ENCODE results near the gene TEX35. TPM values are rescaled to one million over a fixed set of nuclear protein-coding genes. Genes with fewer than 3 reads are reported as not detected.
A peak's percentile ranks its signal among the peaks of the same experiment; 100 is the strongest.

TEX35 gene
- total RNA-seq, 8 experiments from 2014 or later = 0.14 to 0.66 (median 0.29) TPM; not detected in 4

DNA sequence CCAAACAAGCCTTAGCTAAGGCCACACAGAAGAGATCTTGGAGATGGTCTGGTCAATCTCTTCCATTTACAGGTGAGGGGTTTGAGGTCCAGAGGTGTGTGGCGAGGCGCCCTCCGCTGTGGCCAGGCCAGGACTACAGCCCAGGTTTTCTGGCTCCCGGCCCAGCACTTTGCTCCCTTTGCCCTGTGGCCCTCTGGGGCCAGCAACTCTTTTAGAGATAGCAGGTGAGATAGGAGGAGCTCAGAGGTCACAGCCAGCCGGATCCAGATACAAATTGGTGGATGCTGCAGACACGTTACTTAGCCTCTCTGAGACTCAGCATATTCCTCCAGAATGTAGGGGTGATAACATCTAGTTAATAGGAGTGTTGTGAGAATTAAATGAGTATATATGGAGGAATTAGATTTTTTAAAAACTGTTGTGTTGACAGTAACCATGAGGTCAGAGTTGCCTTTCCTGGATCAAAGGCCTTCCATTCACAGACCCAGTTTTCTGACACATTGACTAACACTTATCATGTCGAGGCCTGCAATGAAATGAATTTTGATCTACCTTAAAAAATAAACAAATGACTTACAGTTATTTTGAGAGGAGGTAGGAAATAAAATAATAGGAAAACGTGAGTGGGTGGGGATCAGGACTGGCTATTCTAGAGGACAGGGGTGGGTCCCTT lies 16.6 kb downstream of the TEX35 start:
- in situ Hi-C loops (cut with MboI; ENCODE audit: low pct_unique_long_range_greater_than_20kb in 2 of 9, low sequenced_read_pairs in 9 of 9, unreplicated experiment in 9 of 9) = loop anchor here (10.0 to 25.0 kb wide), 7 partner anchors 217 to 858 kb away; partner anchors contain the start of gene AXDND1 (in 5 of the 9)
- WGBS, 10 experiments = 55 to 93% (median 77%) methylated on average over 1 to 8 of the region's 8 CpGs; no CpG with 5 or more reads in 2 of the 10 experiments
- Histone ChIP-seq H3K4me3 (no peak overlapping the region), H3K4me1 (replicated peaks in 1 of 2) (peaks cover 0 to 10% of the 10 kb centered on the region in 2 donors), H3K27ac (no peak overlapping the region)
- ATAC-seq (replicated peaks in 6 of 8) = no peak

DNA sequence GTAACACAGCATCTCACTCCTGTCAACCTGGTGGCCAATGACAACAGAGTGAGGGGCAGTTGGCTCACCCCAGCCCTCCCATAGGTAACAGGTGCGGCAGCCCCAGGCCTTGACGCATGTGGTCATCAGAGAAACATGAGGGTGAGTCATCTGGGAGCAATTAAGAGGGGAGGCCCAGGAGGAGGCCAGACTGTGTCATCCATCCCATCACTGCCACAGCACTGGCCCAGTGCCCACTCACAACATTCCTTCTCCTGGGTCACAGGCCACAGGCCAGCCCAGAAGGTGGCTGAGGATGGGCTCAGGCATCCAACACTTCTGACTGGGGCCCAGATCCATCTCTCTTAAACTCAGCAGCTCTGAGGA lies 17.1 kb downstream of the TEX35 start:
- H3K4me1 ChIP-seq (replicated peaks in 1 of 2) = peaks cover 0 to 10% of the 10 kb centered on the region in 2 donors
- 6 to 92% methylated on average over 2 of the region's 2 CpGs; no CpG with 5 or more reads in 8 of the 10 experiments for WGBS, 10 experiments
- no peak overlapping the region for H3K27ac ChIP-seq
- in situ Hi-C loops (cut with MboI; ENCODE audit: low pct_unique_long_range_greater_than_20kb in 2 of 9, low sequenced_read_pairs in 9 of 9, unreplicated experiment in 9 of 9) = loop anchor here (10.0 to 25.0 kb wide), 7 partner anchors 218 to 857 kb away; partner anchors contain the start of gene AXDND1 (in 5 of the 9)
- peak in 7 of 8 experiments; percentile 53 to 89 (median 70) for ATAC-seq (replicated peaks in 6 of 8)
- H3K4me3 ChIP-seq = no peak overlapping the region

DNA sequence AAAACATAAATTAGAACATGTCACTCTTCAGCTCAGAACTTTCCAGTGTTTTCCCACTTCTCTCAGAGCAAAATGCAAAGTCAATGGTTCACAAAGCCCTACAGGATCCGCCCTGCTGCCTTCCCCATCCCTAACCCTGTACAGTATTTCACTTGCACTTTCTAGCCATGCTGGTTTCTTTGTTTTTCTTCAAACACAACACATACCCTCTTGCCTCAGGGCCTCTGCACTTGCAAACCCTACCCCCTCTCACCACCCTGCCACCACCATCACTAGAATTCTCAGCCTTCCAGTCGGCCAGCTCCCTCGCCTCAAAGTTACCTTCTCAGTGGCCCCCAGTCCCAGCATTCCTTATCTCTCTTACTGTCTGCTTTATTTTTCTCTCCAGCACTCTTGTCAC lies 17.6 kb downstream of the TEX35 start:
- Histone ChIP-seq H3K4me3 (no peak overlapping the region), H3K27ac (no peak overlapping the region), H3K4me1 (replicated peaks in 1 of 2) (peaks cover 0 to 7% of the 10 kb centered on the region in 2 donors)
- 70 to 100% (median 100%) methylated on average over 1 to 3 of the region's 3 CpGs; no CpG with 5 or more reads in 1 of the 10 experiments for WGBS, 10 experiments
- ATAC-seq (replicated peaks in 6 of 8) = peak in 4 of 8 experiments; percentile 4 to 42 (median 10)
- in situ Hi-C loops (cut with MboI; ENCODE audit: low pct_unique_long_range_greater_than_20kb in 2 of 9, low sequenced_read_pairs in 9 of 9, unreplicated experiment in 9 of 9) = loop anchor here (10.0 to 25.0 kb wide), 7 partner anchors 218 to 857 kb away; partner anchors contain the start of gene AXDND1 (in 5 of the 9)

DNA sequence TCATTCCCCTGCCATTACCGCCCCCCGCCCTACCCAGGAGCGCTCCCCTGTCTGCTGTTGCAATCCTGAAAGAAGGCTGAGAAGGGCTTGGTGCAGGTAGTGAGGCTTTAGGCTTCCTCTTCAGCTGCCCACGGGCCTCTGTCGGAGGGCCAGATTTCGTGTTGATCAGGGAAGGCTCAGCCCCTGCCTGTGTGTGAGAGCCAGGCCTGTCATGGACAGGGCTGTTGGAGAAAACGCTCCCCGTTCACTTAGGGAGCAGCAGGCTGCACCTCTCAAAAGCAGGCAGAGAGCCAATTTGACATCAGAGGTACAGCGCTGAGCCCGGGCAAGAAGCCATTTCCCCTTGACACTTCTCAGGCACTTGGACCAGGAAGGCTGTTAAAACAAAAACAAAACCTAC lies 19.0 kb downstream of the TEX35 start:
- ATAC-seq (replicated peaks in 6 of 8) = peak in 5 of 8 experiments; percentile 5 to 43 (median 16)
- in situ Hi-C loops (cut with MboI; ENCODE audit: low pct_unique_long_range_greater_than_20kb in 2 of 9, low sequenced_read_pairs in 9 of 9, unreplicated experiment in 9 of 9) = loop anchor here (10.0 to 25.0 kb wide), 7 partner anchors 220 to 855 kb away; partner anchors contain the start of gene AXDND1 (in 5 of the 9)
- WGBS, 10 experiments = 60 to 100% (median 84%) methylated on average over 1 to 9 of the region's 10 CpGs; no CpG with 5 or more reads in 5 of the 10 experiments
- Histone ChIP-seq H3K27ac (no peak overlapping the region), H3K4me1 (replicated peaks in 1 of 2) (peaks cover 0 to 7% of the 10 kb centered on the region in 2 donors), H3K4me3 (no peak overlapping the region)

DNA sequence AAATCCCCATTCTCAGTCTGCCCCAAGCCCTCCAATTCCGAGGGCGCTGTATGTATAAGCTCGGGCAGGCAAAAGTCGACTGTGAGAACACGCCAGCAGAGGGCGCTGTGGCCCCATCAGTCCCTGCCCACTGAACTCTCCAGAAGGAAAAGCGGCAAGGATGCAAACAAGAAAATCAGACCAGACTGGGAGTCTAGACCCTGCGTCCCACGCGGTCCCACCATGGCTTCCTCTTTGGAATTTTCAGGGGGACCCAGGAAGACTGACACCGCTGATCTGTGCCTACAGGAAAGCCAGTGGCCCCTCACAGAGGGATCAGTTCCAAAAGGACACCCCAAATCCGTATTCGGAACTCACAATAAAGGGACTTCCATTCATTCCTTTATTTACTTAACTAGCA lies 19.5 kb downstream of the TEX35 start:
- no peak overlapping the region for H3K27ac ChIP-seq
- peak; percentile 57 to 99 (median 83) for ATAC-seq (replicated peaks in 6 of 8)
- WGBS, 10 experiments = 0 to 47% (median 19%) methylated on average over 1 to 13 of the region's 13 CpGs; no CpG with 5 or more reads in 4 of the 10 experiments
- in situ Hi-C loops (cut with MboI; ENCODE audit: low pct_unique_long_range_greater_than_20kb in 2 of 9, low sequenced_read_pairs in 9 of 9, unreplicated experiment in 9 of 9) = loop anchor here (10.0 to 25.0 kb wide), 7 partner anchors 220 to 855 kb away; partner anchors contain the start of gene AXDND1 (in 5 of the 9)
- H3K4me3 ChIP-seq = no peak overlapping the region
- H3K4me1 ChIP-seq (replicated peaks in 1 of 2) = peaks cover 0 to 7% of the 10 kb centered on the region in 2 donors

DNA sequence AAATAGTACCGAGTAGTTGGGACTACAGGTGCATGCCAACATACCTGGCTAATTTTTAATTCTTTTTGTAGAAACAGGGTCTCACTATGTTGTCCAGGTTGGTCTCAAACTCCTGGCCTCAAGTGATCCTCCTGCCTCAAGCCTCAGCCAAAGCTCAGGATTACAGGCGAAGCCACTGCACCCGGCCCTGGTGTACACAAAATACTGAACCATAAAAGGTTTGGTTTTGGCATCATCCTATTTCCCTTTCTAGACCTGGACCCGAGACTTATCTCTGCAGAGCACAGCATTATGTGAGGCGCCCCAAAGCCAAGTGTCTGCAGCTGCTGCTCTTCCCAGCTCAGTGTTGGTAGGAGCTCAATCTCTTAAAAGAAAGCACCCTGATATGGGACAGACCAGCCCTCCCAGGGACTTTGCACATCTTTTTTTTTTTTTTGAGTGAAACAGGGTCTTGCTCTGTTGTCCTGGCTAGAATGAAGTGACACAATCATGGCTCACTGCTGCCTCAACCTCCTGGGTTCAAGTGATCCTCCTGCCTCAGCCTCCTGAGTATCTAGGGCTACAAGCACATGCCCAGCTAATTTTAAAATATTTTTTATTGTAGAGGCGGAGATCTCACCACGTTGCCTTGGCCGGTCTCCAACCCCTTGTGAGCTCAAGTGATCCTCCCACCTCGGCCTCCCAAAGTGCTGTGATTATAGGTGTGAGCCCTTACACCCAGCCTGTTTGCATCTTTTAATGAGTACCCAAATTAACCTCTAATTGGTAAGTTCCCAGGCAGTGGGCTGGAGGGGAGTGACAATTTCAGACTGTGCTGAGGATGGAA lies 20.4 kb downstream of the TEX35 start:
- peaks cover 0 to 7% of the 10 kb centered on the region in 2 donors for H3K4me1 ChIP-seq (replicated peaks in 1 of 2)
- no peak overlapping the region for H3K27ac ChIP-seq
- 67 to 100% (median 89%) methylated on average over 2 to 9 of the region's 9 CpGs; no CpG with 5 or more reads in 1 of the 10 experiments for WGBS, 10 experiments
- in situ Hi-C loops (cut with MboI; ENCODE audit: low pct_unique_long_range_greater_than_20kb in 2 of 9, low sequenced_read_pairs in 9 of 9, unreplicated experiment in 9 of 9) = loop anchor here (10.0 to 25.0 kb wide), 7 partner anchors 221 to 854 kb away; partner anchors contain the start of gene AXDND1 (in 5 of the 9)
- H3K4me3 ChIP-seq = no peak overlapping the region
- ATAC-seq (replicated peaks in 6 of 8) = no peak

DNA sequence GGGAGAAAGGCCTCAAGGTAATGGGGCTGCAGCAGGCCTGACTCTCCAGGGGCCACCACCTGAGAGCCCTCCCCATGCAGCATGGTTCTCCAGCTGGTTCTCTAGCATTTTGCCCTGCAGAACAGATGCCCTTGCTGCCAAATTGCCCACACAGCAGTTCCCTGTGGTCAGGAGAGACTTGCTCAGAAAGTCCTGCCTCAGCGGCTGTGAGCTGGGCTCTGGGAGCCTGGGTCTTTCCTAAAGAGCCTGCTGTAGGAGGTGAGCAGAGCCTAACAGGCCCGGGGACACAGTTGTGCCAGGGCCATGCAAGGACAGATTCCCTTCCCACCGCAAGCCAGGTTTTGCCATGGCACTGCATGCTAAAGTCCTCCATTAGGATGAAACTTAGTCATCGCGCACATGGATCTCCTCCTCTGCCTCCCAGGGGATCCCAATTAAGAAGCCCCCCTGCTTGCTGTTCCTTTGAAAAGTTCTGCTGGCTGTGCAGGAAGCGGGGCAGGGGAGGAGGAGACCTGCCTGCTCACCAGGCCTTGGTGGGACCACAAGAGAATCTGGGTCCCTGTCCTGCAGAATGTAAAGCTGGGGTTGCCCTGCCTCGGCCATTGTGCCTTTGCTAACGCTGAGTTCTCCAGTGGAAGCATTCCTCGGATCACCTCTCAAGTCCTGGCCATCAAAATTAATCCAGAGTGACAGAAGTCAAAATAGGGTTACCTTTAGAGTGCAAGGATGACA lies 21.4 kb downstream of the TEX35 start:
- no peak overlapping the region for H3K4me3 ChIP-seq
- peaks cover 0 to 7% of the 10 kb centered on the region in 2 donors for H3K4me1 ChIP-seq (replicated peaks in 1 of 2)
- ATAC-seq (replicated peaks in 6 of 8) = no peak
- no peak overlapping the region for H3K27ac ChIP-seq
- in situ Hi-C loops (cut with MboI; ENCODE audit: low pct_unique_long_range_greater_than_20kb in 2 of 9, low sequenced_read_pairs in 9 of 9, unreplicated experiment in 9 of 9) = loop anchor here (10.0 to 25.0 kb wide), 7 partner anchors 222 to 853 kb away; partner anchors contain the start of gene AXDND1 (in 5 of the 9)
- WGBS, 10 experiments = 80 to 100% (median 98%) methylated on average over 1 to 7 of the region's 9 CpGs; no CpG with 5 or more reads in 1 of the 10 experiments

DNA sequence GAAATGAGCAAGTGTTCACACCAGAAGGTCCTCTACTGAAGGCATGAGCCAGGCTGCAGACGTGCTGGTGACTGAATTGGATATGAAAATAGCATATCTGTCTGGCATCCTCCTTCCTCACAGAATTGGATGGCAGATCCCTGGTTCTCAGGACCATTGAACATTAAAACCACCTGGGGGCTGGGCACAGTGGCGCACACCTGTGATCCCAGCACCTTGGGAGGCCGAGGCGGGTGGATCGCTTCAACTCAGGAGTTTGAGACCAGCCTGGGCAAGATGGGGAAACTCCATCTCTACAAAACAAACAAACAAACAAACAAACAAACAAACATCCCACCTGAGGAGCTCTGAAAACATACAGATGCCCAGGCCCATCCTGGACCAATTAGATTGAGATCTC lies 23.4 kb downstream of the TEX35 start:
- no peak for ATAC-seq (replicated peaks in 6 of 8)
- WGBS, 10 experiments = 80 to 100% (median 83%) methylated on average over 1 to 3 of the region's 5 CpGs; no CpG with 5 or more reads in 5 of the 10 experiments
- no peaks in the 10 kb centered on the region for H3K4me1 ChIP-seq (replicated peaks in 1 of 2)
- in situ Hi-C loops (cut with MboI; ENCODE audit: low pct_unique_long_range_greater_than_20kb in 2 of 9, low sequenced_read_pairs in 9 of 9, unreplicated experiment in 9 of 9) = loop anchor here (10.0 to 25.0 kb wide), 7 partner anchors 224 to 851 kb away; partner anchors contain the start of gene AXDND1 (in 5 of the 9)
- no peak overlapping the region for H3K27ac ChIP-seq
- no peak overlapping the region for H3K4me3 ChIP-seq

DNA sequence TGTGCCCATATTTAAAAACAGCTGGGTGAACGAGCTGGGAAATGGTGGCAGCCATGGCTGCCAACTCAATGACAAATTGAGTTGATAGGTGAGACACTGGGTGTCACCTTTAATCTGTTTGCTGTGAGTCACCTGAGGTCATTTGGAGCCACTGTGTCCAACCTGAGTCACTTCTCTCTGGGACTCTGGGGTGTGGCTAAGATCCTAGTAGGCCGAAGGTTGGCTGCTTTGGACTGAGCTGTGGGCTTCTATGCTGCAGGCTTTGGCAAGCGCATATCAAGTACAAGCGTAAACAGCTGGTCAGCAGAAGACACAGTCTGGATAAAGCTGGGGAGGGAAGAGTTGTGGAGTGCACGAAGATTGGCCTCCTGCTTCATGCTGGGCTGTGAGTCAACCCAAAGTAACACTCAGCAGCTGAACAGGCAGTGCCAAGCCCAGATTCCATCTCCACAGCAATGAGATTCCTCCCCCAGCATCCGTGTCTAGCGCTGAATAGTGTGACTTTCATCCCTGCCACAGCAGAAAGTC lies 24.0 kb downstream of the TEX35 start:
- in situ Hi-C loops (cut with MboI; ENCODE audit: low pct_unique_long_range_greater_than_20kb in 2 of 9, low sequenced_read_pairs in 9 of 9, unreplicated experiment in 9 of 9) = loop anchor here (10.0 to 25.0 kb wide), 7 partner anchors 225 to 850 kb away; partner anchors contain the start of gene AXDND1 (in 5 of the 9)
- Histone ChIP-seq H3K4me3 (no peak overlapping the region), H3K27ac (no peak overlapping the region), H3K4me1 (replicated peaks in 1 of 2) (peaks cover 0 to 4% of the 10 kb centered on the region in 2 donors)
- peak in 5 of 8 experiments; percentile 14 to 81 (median 66) for ATAC-seq (replicated peaks in 6 of 8)
- 0 to 100% (median 87%) methylated on average over 2 to 7 of the region's 7 CpGs; no CpG with 5 or more reads in 5 of the 10 experiments for WGBS, 10 experiments

DNA sequence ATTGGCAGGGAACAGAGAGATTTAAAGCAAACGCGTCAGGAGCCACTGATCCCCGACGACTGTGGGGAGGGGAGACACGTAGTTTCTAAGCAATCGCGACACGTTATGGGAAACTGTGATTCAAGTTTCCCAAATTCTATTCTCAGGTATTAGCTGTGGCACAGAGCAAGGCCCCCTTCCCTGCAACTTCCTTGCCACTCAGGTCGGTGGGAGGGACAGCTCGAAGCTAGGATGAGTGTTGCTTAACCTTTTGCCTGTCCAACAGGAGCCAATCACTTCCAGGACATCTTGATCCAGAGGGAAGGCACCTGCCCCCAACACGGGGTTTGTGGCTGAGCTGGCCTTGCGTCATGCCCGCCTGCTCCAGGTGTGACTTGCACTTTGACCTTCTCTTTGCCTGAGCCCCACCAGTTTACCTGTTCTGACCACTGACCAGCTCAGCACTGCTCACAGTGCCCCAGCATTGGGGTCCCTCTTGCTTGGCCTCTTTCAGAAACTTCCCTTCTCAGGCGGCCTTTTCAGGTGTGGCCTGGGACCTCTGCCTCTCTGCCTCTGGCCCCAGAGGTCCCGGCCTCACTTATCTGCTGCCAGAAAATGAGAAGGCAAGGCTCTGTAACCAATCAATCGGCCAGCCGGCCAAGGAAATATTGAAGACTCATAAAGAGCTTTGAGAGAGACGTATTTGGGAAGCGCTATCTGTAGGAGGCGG lies 24.6 kb downstream of the TEX35 start:
- Histone ChIP-seq H3K4me3 (no peak overlapping the region), H3K27ac (no peak overlapping the region), H3K4me1 (replicated peaks in 1 of 2) (peaks cover 0 to 5% of the 10 kb centered on the region in 2 donors)
- ATAC-seq (replicated peaks in 6 of 8) = no peak
- in situ Hi-C loops (cut with MboI; ENCODE audit: low pct_unique_long_range_greater_than_20kb in 2 of 9, low sequenced_read_pairs in 9 of 9, unreplicated experiment in 9 of 9) = loop anchor here (10.0 to 25.0 kb wide), 7 partner anchors 225 to 850 kb away; partner anchors contain the start of gene AXDND1 (in 5 of the 9)
- WGBS, 10 experiments = 20 to 100% (median 82%) methylated on average over 1 to 20 of the region's 20 CpGs; no CpG with 5 or more reads in 1 of the 10 experiments

DNA sequence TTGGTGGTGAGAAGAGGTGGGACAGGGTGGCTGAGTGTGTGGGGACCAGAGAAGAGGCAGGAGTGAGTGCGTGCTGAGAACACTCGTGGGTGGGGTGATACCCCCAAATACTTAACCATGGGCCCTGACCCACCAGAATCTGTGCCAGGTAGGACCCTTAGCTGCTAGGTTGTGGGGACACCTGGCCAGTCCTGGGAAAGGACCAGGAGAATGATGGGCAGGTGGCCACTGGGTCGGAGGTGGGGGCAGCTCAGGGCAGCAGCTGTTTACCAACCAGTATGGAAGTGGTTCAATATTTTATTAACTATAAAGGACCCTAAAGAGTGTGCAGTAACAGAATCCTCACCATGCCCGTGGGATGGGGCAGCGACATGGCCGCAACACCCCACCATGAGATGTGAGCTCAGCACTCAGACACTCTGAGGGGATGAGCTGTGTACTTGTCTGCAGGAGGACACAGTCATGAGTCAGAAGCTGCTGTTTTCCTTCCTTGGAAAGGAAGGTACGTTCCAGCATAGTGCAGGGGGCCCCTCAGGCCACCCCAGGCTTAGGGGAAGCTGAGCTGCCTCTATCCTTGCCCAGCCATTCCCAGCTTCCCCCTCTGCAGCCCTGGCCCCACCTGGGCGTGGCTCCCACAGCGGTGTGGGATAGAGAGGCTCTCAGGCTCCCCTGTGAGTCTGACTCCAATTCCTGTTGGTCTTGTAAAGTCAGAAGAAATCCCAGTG lies 25.4 kb downstream of the TEX35 start:
- in situ Hi-C loops (cut with MboI; ENCODE audit: low pct_unique_long_range_greater_than_20kb in 2 of 9, low sequenced_read_pairs in 9 of 9, unreplicated experiment in 9 of 9) = loop anchor here (10.0 to 25.0 kb wide), 7 partner anchors 224 to 849 kb away; partner anchors contain the start of gene AXDND1 (in 5 of the 9)
- no peak overlapping the region for H3K27ac ChIP-seq
- peaks cover 0 to 5% of the 10 kb centered on the region in 2 donors for H3K4me1 ChIP-seq (replicated peaks in 1 of 2)
- no peak overlapping the region for H3K4me3 ChIP-seq
- no peak for ATAC-seq (replicated peaks in 6 of 8)
- 20 to 100% (median 81%) methylated on average over 1 to 9 of the region's 9 CpGs for WGBS, 10 experiments

All from motor neuron (in vitro differentiated cells).